H9 (cell line): ENCODE data around the gene AHNAK. TPM values are rescaled to one million over a fixed set of nuclear protein-coding genes. Genes with fewer than 3 reads are reported as not detected.

Source experiments
- DNase-seq: peaks from one replicate; pipeline ENCODE4 v3.0.0-alpha.2; 2017
- H2AFZ ChIP-seq: one replicate; pipeline ENCODE4 v1.6.1; 2013; ENCODE audit warnings: mild to moderate bottlenecking, low read length, control low read depth, moderate library complexity
- H2AK5ac ChIP-seq: 2 replicates; pipeline ENCODE4 v1.6.1; 2013; ENCODE audit warnings: low read length, control low read depth, mixed read lengths; ENCODE audit not compliant: insufficient read length
- H2BK120ac ChIP-seq: one replicate; pipeline ENCODE4 v1.6.1; 2013; ENCODE audit warnings: low read depth, mild to moderate bottlenecking, low read length, control low read depth, inconsistent platforms; ENCODE audit not compliant: poor library complexity, severe bottlenecking
- H2BK12ac ChIP-seq: 2 replicates; pipeline ENCODE4 v1.6.1; 2013; ENCODE audit warnings: low read length, control low read depth, mixed read lengths, low read depth; ENCODE audit not compliant: insufficient read length
- H2BK15ac ChIP-seq: 2 replicates; pipeline ENCODE4 v1.6.1; 2013; ENCODE audit warnings: low read depth, low read length, control low read depth
- H2BK20ac ChIP-seq: one replicate; pipeline ENCODE4 v1.6.1; 2013; ENCODE audit warnings: low read depth, mild to moderate bottlenecking, low read length, control low read depth, inconsistent platforms; ENCODE audit not compliant: poor library complexity, severe bottlenecking
- H2BK5ac ChIP-seq: 2 replicates; pipeline ENCODE4 v1.6.1; 2013; ENCODE audit warnings: low read length, control low read depth, mixed read lengths; ENCODE audit not compliant: insufficient read length
- H3K14ac ChIP-seq: 2 replicates; pipeline ENCODE4 v1.6.1; 2013; ENCODE audit warnings: low read length, control low read depth; ENCODE audit not compliant: insufficient read depth
- H3K18ac ChIP-seq: 2 replicates; pipeline ENCODE4 v1.6.1; 2013; ENCODE audit warnings: low read depth, mild to moderate bottlenecking, mixed read lengths, low read length, control low read depth; ENCODE audit not compliant: insufficient read length
- H3K23ac ChIP-seq: 2 replicates; pipeline ENCODE4 v1.6.1; 2013; ENCODE audit warnings: low read length, control low read depth, mixed read lengths, low read depth; ENCODE audit not compliant: insufficient read length
- H3K23me2 ChIP-seq: 2 replicates; pipeline ENCODE4 v1.6.1; 2013; ENCODE audit warnings: low read depth, mild to moderate bottlenecking, mixed read lengths, low read length, control low read depth; ENCODE audit not compliant: insufficient read length, poor library complexity, severe bottlenecking
- H3K27ac ChIP-seq: 2 replicates; pipeline ENCODE4 v1.5.1; 2013; ENCODE audit warnings: low read length, control low read depth, mixed read lengths, low read depth; ENCODE audit not compliant: insufficient read length
- H3K27me3 ChIP-seq: 2 replicates; pipeline ENCODE4 v1.6.1; 2013; ENCODE audit warnings: low read length, control low read depth, inconsistent platforms; ENCODE audit not compliant: insufficient read depth
- H3K4ac ChIP-seq: 2 replicates; pipeline ENCODE4 v1.6.1; 2013; ENCODE audit warnings: low read depth, mild to moderate bottlenecking, control low read depth, inconsistent platforms, low read length, moderate library complexity
- H3K4me1 ChIP-seq: 2 replicates; pipeline ENCODE4 v1.6.1; 2013; ENCODE audit warnings: low read length, control low read depth, inconsistent platforms; ENCODE audit not compliant: insufficient read depth
- H3K4me2 ChIP-seq: 2 replicates; pipeline ENCODE4 v1.6.1; 2013; ENCODE audit warnings: low read length, control low read depth, mixed read lengths; ENCODE audit not compliant: insufficient read length, insufficient read depth
- H3K56ac ChIP-seq: 2 replicates; pipeline ENCODE4 v1.6.1; 2013; ENCODE audit warnings: low read depth, mild to moderate bottlenecking, mixed read lengths, low read length, control low read depth; ENCODE audit not compliant: insufficient read length
- H3K79me1 ChIP-seq: 2 replicates; pipeline ENCODE4 v1.6.1; 2013; ENCODE audit warnings: low read depth, mild to moderate bottlenecking, moderate library complexity, low read length, control low read depth, inconsistent platforms; ENCODE audit not compliant: insufficient read depth, poor library complexity, severe bottlenecking
- H3K79me2 ChIP-seq: 2 replicates; pipeline ENCODE4 v1.6.1; 2013; ENCODE audit warnings: low read length, control low read depth, inconsistent platforms; ENCODE audit not compliant: insufficient read depth
- H3K9ac ChIP-seq: 2 replicates; pipeline ENCODE4 v1.6.1; 2013; ENCODE audit warnings: low read length, control low read depth, mixed read lengths; ENCODE audit not compliant: insufficient read length; ENCODE audit errors: extremely low read depth
- H3K9me3 ChIP-seq: one replicate; pipeline ENCODE4 v1.6.1; 2013; ENCODE audit warnings: low read depth, low read length, inconsistent platforms; ENCODE audit not compliant: control insufficient read depth
- H3T11ph ChIP-seq: one replicate; pipeline ENCODE4 v1.6.1; 2013; ENCODE audit warnings: mild to moderate bottlenecking, low read length, control low read depth, inconsistent platforms
- H4K20me1 ChIP-seq: one replicate; pipeline ENCODE4 v1.6.1; 2013; ENCODE audit not compliant: control insufficient read depth, insufficient read length, insufficient read depth
- H4K5ac ChIP-seq: 2 replicates; pipeline ENCODE4 v1.6.1; 2013; ENCODE audit warnings: low read depth, mild to moderate bottlenecking, mixed read lengths, low read length, control low read depth; ENCODE audit not compliant: insufficient read length
- H4K8ac ChIP-seq: replicated peaks from 2 replicates; pipeline ENCODE4 v1.6.1; 2013; ENCODE audit warnings: low read length, control low read depth, mixed read lengths, low read depth; ENCODE audit not compliant: insufficient read length
- H4K91ac ChIP-seq: 2 replicates; pipeline ENCODE4 v1.6.1; 2013; ENCODE audit warnings: low read depth, mild to moderate bottlenecking, moderate library complexity, mixed read lengths, low read length, control low read depth; ENCODE audit not compliant: insufficient read length
- H3K27ac Mint-ChIP-seq, 3 experiments: 2 replicates in 2 of 3; 3 replicates in 1 of 3; pipeline ENCODE4 v1.8.0; 2020 to 2021; ENCODE audit warnings: mixed read lengths in 3 of 3, mild to moderate bottlenecking in 1 of 3, moderate library complexity in 1 of 3
- H3K27me3 Mint-ChIP-seq: 2 replicates; pipeline ENCODE4 v1.8.0; 2021; ENCODE audit warnings: low read depth, mild to moderate bottlenecking, moderate library complexity, mixed read lengths
- H3K36me3 Mint-ChIP-seq, 3 experiments: 2 replicates in 2 of 3; 3 replicates in 1 of 3; pipeline ENCODE4 v1.8.0; 2020 to 2021; ENCODE audit warnings: low read depth in 3 of 3, mixed read lengths in 3 of 3; ENCODE audit not compliant: insufficient read depth in 1 of 3
- H3K4me1 Mint-ChIP-seq, 2 experiments: 2 replicates each; pipeline ENCODE4 v1.8.0; 2020; ENCODE audit warnings: mixed read lengths in 2 of 2
- H3K4me3 Mint-ChIP-seq, 2 experiments: 2 replicates in 1 of 2; 3 replicates in 1 of 2; pipeline ENCODE4 v1.8.0; 2020 to 2021; ENCODE audit warnings: mild to moderate bottlenecking in 2 of 2, mixed read lengths in 2 of 2, moderate library complexity in 1 of 2
- H3K9me3 Mint-ChIP-seq, 2 experiments: 2 replicates in 1 of 2; 3 replicates in 1 of 2; pipeline ENCODE4 v1.8.0; 2020; ENCODE audit warnings: mild to moderate bottlenecking in 2 of 2, mixed read lengths in 2 of 2, moderate library complexity in 1 of 2
- WGBS: extraction: QIAGEN DNeasy Blood & Tissue Kit; methylation state at CpG from one replicate; pipeline ENCODE4 v1.1.7; 2013; ENCODE audit warnings: missing lambda C conversion rate, low lambda C conversion rate, mixed read lengths; ENCODE audit not compliant: insufficient read length; ENCODE audit errors: extremely low coverage; 5-methylcytosine and 5-hydroxymethylcytosine counted together
- total RNA-seq: library from RNA; stranded (reverse); gene quantifications from 2 replicates; pipeline ENCODE4 v1.2.1, GENCODE V29; 2021
- TF ChIP-seq, protein P1 (sequence below): fragments of 200-600 bp; sonication (generic); conservative IDR thresholded peaks from 3 replicates; pipeline ENCODE4 v1.8.0; 2021; ENCODE audit warnings: antibody characterized with exemption, mild to moderate bottlenecking

Gene AHNAK
- total RNA-seq, 1 experiment from 2014 or later, result 15.2 TPM

DNA sequence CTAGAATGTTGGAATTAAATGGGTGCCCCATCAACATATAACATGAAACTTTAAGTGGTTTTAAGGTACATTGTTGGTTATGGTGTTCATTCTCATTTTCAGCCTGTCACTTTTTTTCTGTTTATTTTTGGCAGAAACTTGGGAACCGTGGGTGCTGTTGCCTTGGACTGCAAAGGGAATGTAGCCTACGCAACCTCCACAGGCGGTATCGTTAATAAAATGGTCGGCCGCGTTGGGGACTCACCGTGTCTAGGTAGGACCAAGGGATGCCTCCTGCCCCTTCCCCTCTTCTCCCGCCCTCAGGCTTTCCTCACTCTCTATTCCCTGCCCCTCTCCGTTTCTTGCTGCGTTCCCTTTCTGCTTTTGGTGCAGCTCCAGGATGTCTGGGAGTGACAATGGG, 157.6 kb downstream of the AHNAK start:
- Histone ChIP-seq H3T11ph (no peak overlapping the region), H2BK12ac (no peak overlapping the region), H3K4me2 (no peak overlapping the region), H3K9ac (no peak overlapping the region), H3K79me2 (no peaks in the 10 kb centered on the region), H4K8ac (no peak overlapping the region), H2BK20ac (no peak overlapping the region), H3K56ac (no peak overlapping the region), H2BK120ac (no peak overlapping the region), H3K4ac (no peak overlapping the region), H3K9me3 (no peaks in the 10 kb centered on the region), H3K14ac (no peak overlapping the region), H4K5ac (no peak overlapping the region), H3K18ac (no peak overlapping the region), H4K20me1 (no peaks in the 10 kb centered on the region), H3K27ac (no peak overlapping the region), H3K79me1 (no peaks in the 10 kb centered on the region), H2AK5ac (no peak overlapping the region), H3K23me2 (no peaks in the 10 kb centered on the region), H3K4me1 (no peaks in the 10 kb centered on the region), H2BK15ac (no peak overlapping the region), H3K23ac (no peak overlapping the region), H2AFZ (no peak overlapping the region), H3K27me3 (no peaks in the 10 kb centered on the region), H4K91ac (no peak overlapping the region), H2BK5ac (no peak overlapping the region)
- TF ChIP-seq, protein P1, sequence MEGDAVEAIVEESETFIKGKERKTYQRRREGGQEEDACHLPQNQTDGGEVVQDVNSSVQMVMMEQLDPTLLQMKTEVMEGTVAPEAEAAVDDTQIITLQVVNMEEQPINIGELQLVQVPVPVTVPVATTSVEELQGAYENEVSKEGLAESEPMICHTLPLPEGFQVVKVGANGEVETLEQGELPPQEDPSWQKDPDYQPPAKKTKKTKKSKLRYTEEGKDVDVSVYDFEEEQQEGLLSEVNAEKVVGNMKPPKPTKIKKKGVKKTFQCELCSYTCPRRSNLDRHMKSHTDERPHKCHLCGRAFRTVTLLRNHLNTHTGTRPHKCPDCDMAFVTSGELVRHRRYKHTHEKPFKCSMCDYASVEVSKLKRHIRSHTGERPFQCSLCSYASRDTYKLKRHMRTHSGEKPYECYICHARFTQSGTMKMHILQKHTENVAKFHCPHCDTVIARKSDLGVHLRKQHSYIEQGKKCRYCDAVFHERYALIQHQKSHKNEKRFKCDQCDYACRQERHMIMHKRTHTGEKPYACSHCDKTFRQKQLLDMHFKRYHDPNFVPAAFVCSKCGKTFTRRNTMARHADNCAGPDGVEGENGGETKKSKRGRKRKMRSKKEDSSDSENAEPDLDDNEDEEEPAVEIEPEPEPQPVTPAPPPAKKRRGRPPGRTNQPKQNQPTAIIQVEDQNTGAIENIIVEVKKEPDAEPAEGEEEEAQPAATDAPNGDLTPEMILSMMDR, result no peak
- Mint-ChIP-seq H3K27me3 (no peaks in the 10 kb centered on the region), H3K27ac (no peak overlapping the region), H3K9me3 (no peaks in the 10 kb centered on the region), H3K4me1 (no peaks in the 10 kb centered on the region), H3K4me3 (no peak overlapping the region), H3K36me3 (no peaks in the 10 kb centered on the region)
- DNase-seq, result no peak
- WGBS, result no CpG with 5 or more reads among the region's 11 CpGs
